CD4-positive, alpha-beta T cell treated with Interleukin-10 for 1 hour (primary cell): ENCODE measurements around the gene NKG7.

Experiments
- DNase-seq: peaks from one replicate; pipeline ENCODE4 v3.0.0-alpha.2; 2020

NKG7 gene

DNA sequence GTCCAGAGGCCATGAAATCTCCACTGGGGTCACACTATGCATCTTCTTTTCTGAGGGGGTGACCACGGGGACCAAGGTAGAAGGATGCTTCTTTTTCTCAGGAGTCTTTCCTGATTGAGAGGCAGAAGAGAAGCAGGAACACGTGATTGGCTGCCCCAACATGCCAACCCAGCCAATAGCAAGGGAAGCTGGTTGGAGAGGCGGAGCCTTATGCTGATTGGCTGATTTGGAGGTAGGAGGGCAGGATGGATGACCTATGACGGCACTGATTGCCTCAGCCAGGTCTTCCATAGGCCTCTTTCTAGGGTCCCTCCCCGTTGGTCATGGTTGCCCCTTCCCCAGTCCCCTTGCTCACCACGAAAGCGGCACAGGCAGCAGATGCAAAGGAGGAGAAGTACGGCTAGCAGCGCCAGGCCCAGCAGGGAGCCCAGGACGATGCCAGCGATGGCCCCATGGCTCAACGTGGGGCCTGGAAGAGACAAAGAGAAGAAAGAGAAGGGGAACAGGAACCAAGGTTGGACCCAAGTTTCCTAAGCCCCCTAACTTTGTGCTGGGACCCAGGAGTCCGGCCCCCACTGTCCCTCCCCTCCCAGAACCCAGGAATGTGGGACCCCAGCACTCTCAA, 38.5 kb downstream of the NKG7 start:
- DNase-seq: no peak

DNA sequence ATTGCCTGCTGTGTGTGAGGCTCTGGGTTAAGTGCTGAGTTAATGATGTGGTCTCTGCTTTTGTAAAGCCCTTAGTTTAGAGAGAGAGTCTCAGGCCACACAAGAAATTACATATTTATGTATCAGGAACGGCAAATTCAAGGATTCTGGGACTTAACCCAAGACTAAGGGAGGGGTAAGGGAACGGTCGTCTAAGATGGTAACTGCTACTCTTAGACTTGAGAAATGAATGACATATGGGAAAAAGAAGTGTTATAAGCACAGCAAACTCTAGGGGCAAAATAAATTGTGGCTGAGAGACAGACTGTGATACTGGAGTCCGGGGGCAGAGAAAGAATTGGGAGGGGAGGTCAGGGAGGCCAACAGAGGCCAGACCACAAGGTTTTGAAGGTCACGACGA, 40.7 kb downstream of the NKG7 start:
- DNase-seq: no peak

DNA sequence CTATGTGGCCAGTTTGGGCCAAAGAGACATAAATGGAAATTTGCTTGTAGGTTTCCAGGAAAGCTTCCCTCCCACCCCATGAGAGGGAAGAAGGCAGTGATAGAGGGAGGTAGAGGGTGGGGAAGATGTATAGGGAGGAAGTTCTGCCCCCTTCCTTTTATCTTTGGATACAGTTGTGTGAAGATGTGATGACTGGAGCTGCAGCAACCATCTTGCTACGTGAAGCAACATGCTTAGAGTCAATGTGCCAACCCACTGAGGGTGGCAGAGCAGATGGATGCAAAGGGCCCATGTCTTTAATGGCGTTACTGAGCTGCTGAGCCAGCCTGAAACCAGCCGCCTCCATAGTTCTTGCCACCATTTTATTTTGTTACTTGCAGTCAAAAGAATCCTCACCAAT, 41.3 kb downstream of the NKG7 start:
- DNase-seq: no peak

DNA sequence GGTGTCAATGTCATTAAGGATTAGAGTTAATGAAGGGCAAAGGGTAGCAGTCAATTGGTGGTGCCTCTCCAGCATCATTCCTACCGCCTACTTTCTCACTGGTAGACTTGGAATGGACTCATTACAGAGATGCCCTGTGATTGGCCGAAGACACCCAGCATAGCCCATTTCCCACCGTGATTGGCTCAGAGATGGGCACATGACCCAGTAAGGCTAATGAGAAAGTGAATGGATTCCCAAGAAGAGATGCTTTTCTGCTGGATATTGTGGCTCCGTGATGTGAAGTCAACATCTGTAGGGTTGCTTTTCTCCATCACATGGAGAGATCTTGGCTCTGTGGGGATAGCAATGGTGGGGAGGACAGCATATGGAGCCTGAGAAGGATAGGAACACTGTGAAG, 42.1 kb downstream of the NKG7 start:
- no peak for DNase-seq

DNA sequence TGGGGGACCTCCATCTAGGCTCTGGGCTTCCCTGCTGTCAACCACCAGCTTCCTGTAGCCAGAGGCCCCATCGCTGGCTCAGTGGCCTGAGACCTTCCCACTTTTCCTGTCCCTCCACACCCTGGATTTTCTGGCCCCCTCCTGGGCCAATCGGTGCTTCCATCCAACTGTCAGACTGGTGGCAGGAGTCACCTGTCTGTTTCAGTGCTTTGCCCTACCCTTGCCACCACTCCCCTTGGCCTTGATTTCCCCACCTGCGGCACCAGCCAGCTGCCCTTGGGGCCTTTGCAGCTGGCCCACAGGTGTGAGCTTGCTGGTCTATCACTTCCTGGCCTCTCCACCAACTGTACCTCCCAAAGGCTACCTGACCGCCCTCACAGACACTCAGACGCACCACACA, 43.0 kb downstream of the NKG7 start:
- no peak for DNase-seq

DNA sequence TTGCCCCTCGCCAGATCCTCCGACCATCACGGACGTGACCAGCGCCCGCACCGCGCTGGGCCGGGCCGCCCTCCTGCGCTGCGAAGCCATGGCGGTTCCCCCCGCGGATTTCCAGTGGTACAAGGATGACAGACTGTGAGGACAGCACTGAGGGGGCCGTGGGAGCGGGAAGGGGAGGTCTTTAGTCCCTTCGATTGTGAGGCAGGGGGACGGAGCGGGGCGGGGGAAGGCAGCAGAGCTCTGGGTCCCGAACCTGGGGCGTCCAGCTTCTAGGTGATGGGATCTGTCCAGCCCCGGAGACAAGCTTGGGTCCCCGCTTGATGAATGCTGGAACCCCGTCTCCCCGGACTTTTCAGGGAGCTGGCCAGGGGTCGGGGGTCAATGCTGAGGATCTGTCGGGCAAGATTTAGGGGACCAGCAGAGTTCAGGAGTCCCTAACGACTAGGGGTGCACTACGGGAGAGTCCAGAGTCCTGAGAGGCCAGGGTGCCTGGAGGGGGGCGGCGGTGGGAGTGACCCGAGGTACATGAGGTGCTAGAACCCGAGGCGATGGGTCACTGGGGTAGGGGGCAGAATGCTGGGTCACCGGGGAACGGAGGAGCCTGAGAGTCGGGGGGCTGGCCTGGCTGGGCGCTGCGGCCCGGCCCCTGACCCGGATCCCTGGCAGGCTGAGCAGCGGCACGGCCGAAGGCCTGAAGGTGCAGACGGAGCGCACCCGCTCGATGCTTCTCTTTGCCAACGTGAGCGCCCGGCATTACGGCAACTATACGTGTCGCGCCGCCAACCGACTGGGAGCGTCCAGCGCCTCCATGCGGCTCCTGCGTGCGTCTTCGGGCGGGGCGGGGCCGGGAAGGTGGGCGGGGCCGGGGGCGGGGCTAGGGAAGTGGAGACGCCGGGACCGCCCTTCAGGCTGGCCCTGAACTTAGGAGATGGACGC, 45.1 kb downstream of the NKG7 start:
- peak; percentile 40 for DNase-seq

DNA sequence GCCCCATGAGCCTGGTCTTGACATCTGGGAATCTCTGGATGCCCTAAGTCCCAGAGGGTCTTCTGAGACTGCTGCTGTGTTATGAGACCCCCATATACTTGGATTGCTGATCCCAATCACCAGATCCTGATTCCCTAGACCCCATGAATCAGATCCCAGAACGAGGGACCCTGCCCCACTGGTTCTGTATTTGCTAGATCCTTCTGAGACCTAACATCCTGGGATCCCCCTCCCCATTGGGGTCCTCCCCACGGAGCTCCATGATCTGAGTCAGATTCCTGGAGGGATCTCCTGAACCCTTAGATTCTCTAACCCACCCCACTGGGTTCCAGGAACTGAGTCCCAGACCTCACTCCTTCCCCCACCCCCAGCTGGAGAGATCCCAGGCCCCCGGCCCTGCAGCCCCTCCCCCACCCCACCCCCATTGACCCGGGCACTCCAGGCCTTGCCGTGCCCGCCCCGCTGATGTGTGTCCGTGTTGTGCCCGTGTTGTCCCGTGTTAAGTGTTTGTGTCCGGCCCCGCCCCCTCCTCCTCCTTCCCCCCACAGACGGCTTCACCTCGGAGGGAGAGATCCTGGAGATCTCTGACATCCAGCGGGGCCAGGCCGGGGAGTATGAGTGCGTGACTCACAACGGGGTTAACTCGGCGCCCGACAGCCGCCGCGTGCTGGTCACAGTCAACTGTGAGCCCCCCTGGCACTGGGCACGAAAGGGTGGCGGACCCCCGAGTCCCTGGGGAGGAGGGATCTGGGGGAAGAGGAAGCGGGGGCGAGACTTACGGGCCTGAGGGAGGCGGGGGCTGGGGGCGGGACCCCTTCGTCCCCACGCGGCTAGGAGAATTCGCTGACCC, 46.0 kb downstream of the NKG7 start:
- DNase-seq: no peak

DNA sequence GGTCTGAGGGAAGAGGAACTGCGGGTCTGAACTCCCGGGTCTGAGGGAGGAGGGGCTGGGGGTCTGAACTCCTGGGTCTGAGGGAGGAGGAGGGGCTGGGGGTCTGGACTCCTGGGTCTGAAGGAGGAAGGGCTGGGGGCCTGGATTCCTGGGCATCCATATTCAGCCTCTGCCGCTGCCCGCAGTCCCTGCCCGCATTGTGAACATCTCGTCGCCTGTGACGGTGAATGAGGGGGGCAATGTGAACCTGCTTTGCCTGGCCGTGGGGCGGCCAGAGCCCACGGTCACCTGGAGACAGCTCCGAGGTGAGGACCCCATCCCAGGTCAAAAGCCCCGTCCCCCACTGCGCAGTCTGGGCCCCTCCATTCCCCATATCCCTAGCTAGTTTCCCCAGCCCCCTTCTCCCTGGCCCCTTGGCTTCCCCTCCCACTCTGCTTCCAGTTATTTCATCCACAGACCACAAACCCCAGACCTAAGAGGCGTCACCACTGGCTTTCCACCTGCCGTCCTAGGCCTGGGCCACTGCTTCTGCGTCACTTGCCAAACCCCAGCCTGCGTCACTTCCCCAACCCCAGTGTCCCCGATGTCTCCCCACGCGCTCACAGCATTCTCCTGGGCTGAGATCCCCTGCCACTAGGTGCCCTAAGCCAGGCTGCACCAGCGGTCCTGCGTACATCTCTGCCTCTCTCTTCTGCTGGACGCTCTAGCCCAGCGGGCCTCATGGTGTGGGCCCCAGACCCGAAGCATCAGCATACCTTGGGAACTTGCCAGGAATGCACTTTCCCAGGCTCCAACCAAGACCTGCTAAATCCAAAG, 47.1 kb downstream of the NKG7 start:
- no peak for DNase-seq

DNA sequence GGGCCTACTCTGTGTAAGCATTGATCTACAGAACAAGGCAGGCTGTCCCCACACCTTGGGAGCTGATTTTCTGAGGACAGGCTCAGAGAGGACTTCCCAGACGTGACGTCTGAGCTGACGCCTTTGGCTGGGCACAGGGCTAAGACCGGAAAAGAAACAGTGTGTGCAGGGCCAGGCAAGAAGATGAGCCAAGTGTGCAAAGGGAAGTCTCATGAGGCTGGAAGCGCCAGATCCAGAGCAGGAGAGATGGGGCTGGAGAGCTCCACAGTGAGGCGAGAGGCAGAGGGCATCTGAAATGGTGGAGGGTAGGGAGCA, 48.3 kb downstream of the NKG7 start:
- DNase-seq: no peak

DNA sequence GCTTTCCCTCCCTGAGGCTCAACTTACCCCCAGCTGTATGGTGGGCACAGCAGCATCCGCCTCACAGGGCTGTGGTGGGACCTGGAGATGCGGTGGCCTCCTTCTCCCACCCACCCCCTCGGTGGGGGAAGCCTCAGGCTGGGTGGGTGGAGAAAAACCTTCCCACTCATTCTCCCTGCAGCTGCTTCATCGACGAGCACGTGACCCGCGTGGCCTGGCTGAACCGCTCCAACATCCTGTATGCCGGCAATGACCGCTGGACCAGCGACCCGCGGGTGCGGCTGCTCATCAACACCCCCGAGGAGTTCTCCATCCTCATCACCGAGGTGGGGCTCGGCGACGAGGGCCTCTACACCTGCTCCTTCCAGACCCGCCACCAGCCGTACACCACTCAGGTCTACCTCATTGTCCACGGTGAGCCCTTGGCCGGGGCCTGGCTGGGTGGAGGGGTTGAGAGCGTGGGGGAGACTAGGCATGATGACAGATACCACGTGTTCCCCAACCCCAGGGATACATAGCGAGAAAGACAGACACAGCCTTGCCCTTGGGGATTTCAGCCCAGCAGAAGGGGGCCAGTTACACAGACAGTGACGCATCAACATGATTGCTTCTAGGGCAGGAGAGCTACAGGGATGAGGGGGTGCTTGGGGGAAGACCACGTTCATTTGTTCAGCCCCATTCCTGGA, 48.8 kb downstream of the NKG7 start:
- no peak for DNase-seq

DNA sequence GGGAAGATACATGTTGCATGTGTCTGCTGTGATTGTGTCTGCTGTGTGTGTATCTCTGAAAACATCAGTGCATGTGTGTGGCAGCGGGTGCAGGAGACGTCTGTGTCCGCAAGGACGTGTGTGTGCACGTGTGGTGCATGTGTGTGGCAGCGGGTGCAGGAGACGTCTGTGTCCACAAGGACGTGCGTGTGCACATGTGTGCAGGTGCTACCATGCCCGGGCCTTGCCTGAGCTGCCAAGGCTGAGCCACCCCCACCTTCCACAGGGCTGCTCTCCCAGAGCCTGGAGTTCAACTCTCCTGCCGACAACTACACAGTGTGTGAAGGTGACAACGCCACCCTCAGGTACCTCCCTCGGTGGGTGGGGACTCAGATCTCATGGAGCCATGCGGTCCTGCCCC, 50.7 kb downstream of the NKG7 start:
- DNase-seq: no peak
